ENCODE results near the gene TMEM125.

TMEM125 gene

DNA sequence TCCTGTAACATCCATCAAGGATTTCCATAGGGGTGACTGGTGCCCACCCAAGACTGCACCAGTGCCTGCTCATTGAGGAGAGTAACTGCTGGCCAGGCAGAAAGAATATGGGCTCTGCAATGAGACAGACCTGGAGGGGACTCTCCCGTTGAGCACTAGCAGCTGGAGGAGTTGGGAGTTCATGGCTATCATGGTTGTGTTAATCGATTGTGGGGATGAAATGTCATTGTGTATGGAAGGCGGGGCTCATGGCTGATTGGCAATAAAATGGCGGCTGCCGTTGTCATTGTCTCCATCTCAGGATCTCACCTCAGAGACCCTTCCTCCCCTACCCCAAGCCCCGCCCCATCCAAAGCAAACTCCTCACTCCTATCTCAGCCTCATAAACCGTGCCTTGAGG is 3.9 kb downstream of the TMEM125 start:
- DNase-seq (ENCODE audit: low spot score) (no peak), FAIRE-seq (no peak)

DNA sequence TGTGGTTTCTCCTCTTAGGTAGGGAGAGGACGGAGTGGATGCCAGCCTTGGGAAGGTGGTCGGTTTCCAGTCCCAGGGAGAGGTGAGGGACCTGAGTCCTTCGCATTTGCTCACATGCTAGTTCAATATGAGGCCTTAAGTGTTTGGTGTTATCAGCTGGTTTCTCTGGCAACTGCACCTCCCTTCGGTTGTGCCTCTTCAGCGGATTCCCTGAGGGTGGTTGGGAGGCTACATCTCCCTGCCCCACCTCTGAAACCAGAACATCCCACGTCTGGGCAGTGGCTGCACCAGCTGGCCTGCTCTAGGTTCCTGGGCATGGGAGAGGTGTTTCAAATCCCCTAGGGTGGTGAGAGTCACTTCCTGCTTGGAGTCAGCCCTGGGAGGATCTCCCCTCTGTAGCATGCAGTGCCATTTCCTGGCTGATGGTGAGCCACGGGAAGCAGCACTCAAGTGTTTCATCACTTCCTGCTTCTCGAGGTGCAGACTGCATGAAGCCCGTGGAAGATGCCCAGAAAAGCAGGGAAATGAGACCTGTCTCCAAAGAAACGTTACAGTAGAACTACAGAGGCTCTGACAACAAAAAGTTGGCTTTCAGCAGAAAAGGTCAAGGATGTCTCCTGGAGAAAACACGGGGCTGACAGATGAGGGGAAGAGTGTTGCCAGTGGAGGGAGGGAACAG is 4.5 kb downstream of the TMEM125 start:
- DNase-seq (ENCODE audit: low spot score): no peak
- FAIRE-seq: no peak

GRCh38 chr1:43274804-43275180 is 5.0 kb downstream of the TMEM125 start:
- FAIRE-seq (no peak), DNase-seq (ENCODE audit: low spot score) (no peak)

GRCh38 chr1:43275826-43276620 is 6.2 kb downstream of the TMEM125 start:
- no peak for DNase-seq (ENCODE audit: low spot score)
- FAIRE-seq: no peak

DNA sequence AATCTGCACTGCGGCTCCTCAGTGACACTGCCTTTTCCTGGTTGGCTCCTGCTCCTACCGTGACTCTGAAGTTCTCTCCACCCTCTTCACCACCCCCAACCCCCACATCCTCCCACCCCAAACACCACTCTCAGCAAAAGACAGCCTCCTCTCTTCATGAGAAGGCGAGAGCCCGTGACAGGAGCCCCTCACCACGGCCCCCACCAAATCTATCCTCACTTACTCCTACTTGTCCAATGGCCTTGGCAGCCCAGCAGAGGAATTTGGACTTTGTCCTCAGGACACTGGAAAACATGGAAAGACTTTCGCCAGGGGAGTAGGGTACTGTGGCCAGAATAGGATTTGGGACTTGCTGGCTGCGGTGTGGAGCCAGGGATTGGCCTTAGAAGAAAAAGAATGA is 6.9 kb downstream of the TMEM125 start:
- DNase-seq (ENCODE audit: low spot score) (no peak), FAIRE-seq (no peak)

DNA sequence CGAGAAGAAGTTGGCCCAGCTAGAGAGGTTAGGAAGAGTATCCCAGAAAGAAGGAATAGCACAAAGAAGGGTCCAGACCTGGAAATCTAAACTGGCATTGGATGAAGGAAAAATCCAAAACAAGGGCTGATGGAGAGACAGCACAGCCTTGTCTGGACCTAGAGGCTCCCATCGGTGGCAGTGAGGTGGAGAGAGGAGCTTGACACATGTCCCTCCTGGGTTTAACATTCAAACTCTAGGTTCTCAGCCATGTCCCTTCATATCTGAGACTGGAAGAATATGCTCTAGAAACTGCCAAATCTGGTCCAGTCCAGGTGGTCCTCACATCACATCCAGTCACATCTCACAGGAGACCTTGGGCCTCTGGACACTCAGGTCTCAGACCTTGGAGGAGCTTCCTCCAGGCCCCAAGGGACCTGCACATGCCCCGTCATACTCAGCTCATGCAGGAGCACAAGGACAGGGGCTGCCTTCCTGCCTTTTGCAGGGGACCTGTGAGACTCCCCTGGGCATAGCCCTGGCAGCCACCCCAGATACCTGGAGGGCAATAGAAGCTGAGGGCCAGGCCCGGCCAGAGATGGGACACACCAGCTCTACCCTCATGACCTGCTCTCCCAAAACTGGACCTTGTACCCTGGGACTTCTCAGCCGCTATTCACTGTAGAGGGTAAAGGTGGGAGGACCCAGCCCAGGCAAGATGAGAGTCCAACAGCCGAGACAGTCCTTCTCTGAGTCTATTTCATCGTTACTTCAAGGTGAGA is 7.5 kb downstream of the TMEM125 start:
- FAIRE-seq: no peak

DNA sequence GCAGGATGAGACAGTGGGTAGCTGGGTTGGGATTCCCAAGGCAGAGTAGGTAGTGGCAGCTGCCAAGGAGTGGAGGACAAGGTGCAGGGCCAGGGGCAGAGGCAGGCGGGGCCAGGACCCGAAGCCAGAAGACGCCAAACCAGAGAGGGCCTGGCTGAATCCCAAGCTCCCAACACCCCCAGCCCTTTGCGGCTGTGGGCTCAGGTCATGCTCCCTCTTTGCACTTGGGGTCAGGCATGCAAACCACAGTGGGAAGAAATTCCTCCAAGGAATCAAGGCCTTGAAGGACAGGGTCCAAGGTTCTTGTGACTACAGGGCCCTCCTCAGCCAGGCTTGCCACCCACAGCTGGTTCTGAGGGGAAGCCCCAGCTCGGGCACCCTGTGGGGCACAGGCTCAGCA is 9.4 kb downstream of the TMEM125 start:
- FAIRE-seq (no peak), DNase-seq (ENCODE audit: low spot score) (no peak)

More for the DNA sequence above, 7.5 kb downstream of the TMEM125 start:
- no peak for DNase-seq (ENCODE audit: low spot score)

GRCh38 chr1:43279666-43280065 is 9.9 kb downstream of the TMEM125 start:
- FAIRE-seq (no peak), DNase-seq (ENCODE audit: low spot score) (no peak)

GRCh38 chr1:43280692-43281091 is 10.9 kb downstream of the TMEM125 start:
- DNase-seq (ENCODE audit: low spot score): no peak
- FAIRE-seq: no peak

GRCh38 chr1:43282220-43283195 is 12.7 kb downstream of the TMEM125 start:
- no peak for FAIRE-seq
- no peak for DNase-seq (ENCODE audit: low spot score)

GRCh38 chr1:43284065-43284464 is 14.3 kb downstream of the TMEM125 start:
- no peak for DNase-seq (ENCODE audit: low spot score)

GRCh38 chr1:43284546-43285110 is 14.8 kb downstream of the TMEM125 start:
- no peak for DNase-seq (ENCODE audit: low spot score)
- no peak for FAIRE-seq

More at GRCh38 chr1:43284065-43284464, 14.3 kb downstream of the TMEM125 start:
- no peak for FAIRE-seq

GRCh38 chr1:43285269-43285990 is 15.6 kb downstream of the TMEM125 start, which contains the start of gene C1orf210:
TSS of gene C1orf210 (minus strand) at chr1:43285581. CDS start at chr1:43283270, 2,311 bp downstream.
- DNase-seq (ENCODE audit: low spot score): no peak
- no peak for FAIRE-seq

- FAIRE-seq: no peak
- DNase-seq (ENCODE audit: low spot score): no peak
Observed at GRCh38 chr1:43286115-43286514, 16.3 kb downstream of the TMEM125 start.

DNA sequence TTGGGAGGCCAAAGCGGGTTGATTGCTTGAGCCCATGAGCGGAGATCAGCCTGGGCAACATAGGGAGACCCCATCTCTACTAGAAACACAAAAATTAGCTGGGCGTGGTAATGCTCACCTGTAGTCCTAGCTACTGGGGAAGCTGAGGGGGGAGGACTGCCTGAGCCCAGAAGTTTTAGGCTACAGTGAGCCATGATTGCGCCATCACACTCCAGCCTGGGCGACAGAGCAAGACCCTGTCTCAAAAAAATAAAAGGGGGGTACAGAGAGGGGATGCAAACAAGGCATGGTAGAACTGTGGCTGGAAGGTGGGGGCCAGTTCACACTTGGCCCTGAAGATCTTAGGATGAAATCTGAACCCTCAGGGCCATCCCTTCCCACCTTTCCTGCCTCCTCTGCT is 16.8 kb downstream of the TMEM125 start:
- DNase-seq (ENCODE audit: low spot score) (no peak), FAIRE-seq (no peak)

DNA sequence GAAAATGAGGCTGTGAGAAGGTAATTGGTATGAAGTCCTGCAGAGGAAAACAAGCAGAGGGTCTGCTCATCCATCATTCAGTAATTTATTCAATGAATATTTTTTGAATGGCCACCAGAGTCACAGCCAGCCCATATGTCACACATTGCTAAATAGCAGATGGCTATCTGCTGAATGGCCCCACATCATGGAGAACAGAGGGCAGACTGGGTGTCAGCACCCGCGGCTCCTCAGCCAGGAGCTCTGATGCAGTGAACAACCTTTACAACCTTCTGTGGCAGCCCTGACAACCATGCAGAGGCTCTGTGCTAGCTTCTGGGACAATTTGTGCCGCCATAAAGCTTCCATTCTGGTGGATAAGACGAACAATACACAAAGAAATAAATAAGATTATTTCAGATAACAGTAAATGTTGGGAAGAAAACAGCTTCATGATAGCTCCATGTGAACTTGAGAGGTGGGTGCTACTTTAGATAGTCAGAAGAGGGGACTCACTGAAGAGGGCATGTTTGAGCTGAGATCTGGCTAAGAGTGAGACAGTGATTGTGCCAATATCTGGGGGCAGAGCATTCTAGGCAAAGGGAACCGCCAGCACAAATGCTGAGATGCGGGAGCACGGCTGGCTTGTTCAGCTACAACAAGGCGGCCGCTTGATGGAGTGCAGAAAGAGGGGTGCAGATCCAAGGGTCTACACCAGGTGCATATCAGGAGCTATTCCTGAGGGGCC is 18.4 kb downstream of the TMEM125 start:
- FAIRE-seq (no peak), DNase-seq (ENCODE audit: low spot score) (no peak)

DNA sequence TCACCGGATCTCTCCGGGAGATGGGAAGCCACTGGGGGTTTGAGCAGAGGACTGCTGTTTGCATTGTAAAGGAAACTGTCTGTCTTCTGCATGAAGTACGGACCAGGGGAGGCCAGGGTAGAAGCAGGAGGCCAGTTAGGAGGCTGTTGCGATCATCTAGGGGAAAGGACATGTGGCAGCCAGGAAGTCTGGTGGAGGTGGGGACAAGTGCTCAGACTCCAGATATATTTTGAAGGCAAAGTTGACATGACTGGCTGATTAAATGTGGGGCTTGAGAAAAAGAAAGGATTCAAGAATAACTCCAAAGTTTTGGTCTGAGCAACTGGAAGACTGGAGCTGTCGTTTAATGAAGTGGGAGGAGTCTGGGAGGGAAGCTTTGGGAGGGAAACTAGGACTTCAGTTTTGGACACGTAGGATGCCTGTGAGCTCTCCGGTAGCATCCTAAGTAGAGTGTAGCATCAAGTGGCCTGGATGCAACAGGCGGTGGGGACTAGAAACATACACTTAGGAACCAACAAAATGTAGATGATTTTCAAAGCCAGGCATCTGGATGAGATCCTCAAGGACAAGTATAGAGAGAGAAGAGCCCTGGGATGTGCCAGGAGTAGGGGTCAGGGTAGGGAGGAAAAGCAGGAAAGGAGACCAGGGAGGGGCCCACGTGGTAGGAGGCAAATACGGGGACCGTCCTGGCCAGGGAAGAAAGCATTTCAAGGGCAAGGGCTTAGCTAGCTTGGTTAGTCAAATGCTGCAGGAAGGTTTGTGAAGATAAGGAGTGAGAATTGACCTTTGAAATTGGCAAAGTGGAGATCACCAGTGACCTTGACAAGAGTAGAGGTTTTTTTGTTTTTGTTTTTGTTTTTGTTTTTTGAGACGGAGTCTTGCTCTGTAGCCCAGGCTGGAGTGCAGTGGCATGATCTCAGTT is 19.3 kb downstream of the TMEM125 start:
- no peak for DNase-seq (ENCODE audit: low spot score)
- FAIRE-seq: no peak

DNA sequence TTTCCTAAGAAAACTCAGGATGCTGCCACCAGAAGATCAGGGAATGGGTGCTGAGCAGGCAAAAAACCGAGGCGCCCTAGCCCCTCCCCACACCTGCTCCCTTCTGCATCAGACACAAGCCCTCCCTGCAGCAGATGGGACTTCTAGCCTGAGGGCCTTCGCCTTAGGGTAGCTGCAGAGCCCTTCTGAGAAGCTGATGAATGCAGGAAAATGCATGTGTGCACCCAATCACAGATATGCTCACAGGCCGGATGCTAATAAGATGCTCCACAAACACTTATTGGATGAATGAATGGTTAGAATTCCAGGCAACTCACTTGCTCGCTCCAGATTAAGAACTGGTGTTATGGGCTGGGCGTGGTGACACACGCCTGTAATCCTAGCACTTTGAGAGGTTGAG is 22.4 kb downstream of the TMEM125 start:
- FAIRE-seq (no peak), DNase-seq (ENCODE audit: low spot score) (no peak)

Measured in RCC 7860 (cell line).